Right cardiac atrium (tissue), 5 donors: ENCODE results near the gene SHF. TPM values are rescaled to one million over a fixed set of nuclear protein-coding genes. Genes with fewer than 3 reads are reported as not detected.

ENCODE experiments used
- ATAC-seq, 2 donors: fragments of 200-7000 bp; cut with Tn5 transposase; one replicate each; pipeline versions ENCODE4 v1.8.0 to v1.9.1; 2020; ENCODE audit warnings: moderate library complexity in 2 of 2, mild to moderate bottlenecking in 1 of 2
- DNase-seq, 3 donors: peaks; one replicate each; pipeline ENCODE4 v3.0.0-alpha.2; 2020
- H3K27ac ChIP-seq: one replicate; pipeline ENCODE4 v1.5.1; 2013; ENCODE audit warnings: mild to moderate bottlenecking, low read length, control low read depth, moderate library complexity
- H3K27me3 ChIP-seq: one replicate; pipeline ENCODE4 v1.6.1; 2013; ENCODE audit not compliant: control insufficient read depth, insufficient read depth
- H3K4me1 ChIP-seq: one replicate; pipeline ENCODE4 v1.6.1; 2013; ENCODE audit warnings: low read length; ENCODE audit not compliant: control insufficient read depth, insufficient read depth
- H3K4me3 ChIP-seq: one replicate; pipeline ENCODE4 v1.5.1; 2013; ENCODE audit warnings: low read length, control low read depth
- H3K9me3 ChIP-seq: one replicate; pipeline ENCODE4 v1.6.1; 2013; ENCODE audit warnings: low read length; ENCODE audit not compliant: control insufficient read depth
- WGBS: extraction: QIAGEN DNeasy Blood & Tissue Kit; methylation state at CpG from one replicate; pipeline ENCODE4 v1.1.7; 2013; 5-methylcytosine and 5-hydroxymethylcytosine counted together
- intact Hi-C, 4 donors: fragments of 100-400 bp; cut with DNase I; formaldehyde crosslinking; loops; one replicate each; pipeline versions ENCODE4 v1.11.0 to v1.14.0; 2022 to 2023
- polyA plus RNA-seq: library from polyadenylated mRNA; stranded (reverse); fragments of 200-250 nt; gene quantifications from one replicate; pipeline ENCODE4 v1.2.3, GENCODE V29; 2013
- total RNA-seq, 4 donors: library from RNA; stranded (reverse); fragmentation: NEBNext Ultra II Directional; extraction: Animal tissue kit (Norgen Biotek cat#: 25700); gene quantifications; one replicate each; pipeline ENCODE4 v1.2.1, GENCODE V29; 2021
- donor health status: healthy with polysubstance abuse.
- donor health status: DM: no; HTN: yes; CAD: no.
- donor health status: DM: no; HTN: no; CAD: no.
- donor health status: DM: no; HTN: yes; CAD: no; lungs with severe emphysema.
- donor health status: DM: yes; HTN: yes; CAD: no.

SHF gene
- total and polyA plus RNA-seq, 5 donors, result 8.1 to 13.2 (median 9.5) TPM

- ATAC-seq (peak in 1 of 2 donors; percentile 2), DNase-seq (no peak)
- H3K4me3 ChIP-seq, result peak overlapping the region; percentile 76
- H3K4me1 ChIP-seq, result peaks cover 5% of the 10 kb centered on the region
- H3K27ac ChIP-seq, result peak overlapping the region; percentile 98
- H3K9me3 ChIP-seq, result no peaks in the 10 kb centered on the region
- no peaks in the 10 kb centered on the region for H3K27me3 ChIP-seq
- 64% methylated on average over 9 of the region's 9 CpGs for WGBS
- intact Hi-C loops, result loop anchor here in 2 of 4 donors (5.0 to 10.0 kb wide), 2 partner anchors 35 to 237 kb away; a partner anchor contains a TSS
Observed at GRCh38 chr15:45167631-45168205, 20.0 kb downstream of the SHF start.

GRCh38 chr15:45166834-45167630 lies 20.7 kb downstream of the SHF start:
- H3K9me3 ChIP-seq, result no peaks in the 10 kb centered on the region
- under 1% methylated on average over 79 of the region's 79 CpGs for WGBS
- DNase-seq (peak; percentile 91 to 96 (median 96)), ATAC-seq (peak; percentile 85 to 87)
- H3K27ac ChIP-seq, result peak overlapping the region; percentile 98
- no peaks in the 10 kb centered on the region for H3K27me3 ChIP-seq
- peak overlapping the region; percentile 76 for H3K4me3 ChIP-seq
- intact Hi-C loops, result loop anchor here in 2 of 4 donors (5.0 to 10.0 kb wide), 2 partner anchors 35 to 238 kb away; a partner anchor contains a TSS
- H3K4me1 ChIP-seq, result peaks cover 5% of the 10 kb centered on the region

GRCh38 chr15:45165536-45165935 lies 22.2 kb downstream of the SHF start:
- WGBS, result 72% methylated on average over 5 of the region's 5 CpGs
- no peaks in the 10 kb centered on the region for H3K9me3 ChIP-seq
- no peak overlapping the region for H3K4me3 ChIP-seq
- intact Hi-C loops, result loop anchor here in 2 of 4 donors (5.0 to 10.0 kb wide), 2 partner anchors 37 to 239 kb away; a partner anchor contains a TSS
- ATAC-seq, result no peak
- peak in 1 of 3 donors; percentile 47 for DNase-seq
- H3K27me3 ChIP-seq, result no peaks in the 10 kb centered on the region
- H3K4me1 ChIP-seq, result peaks cover 5% of the 10 kb centered on the region
- no peak overlapping the region for H3K27ac ChIP-seq

- Histone ChIP-seq H3K4me3 (no peak overlapping the region), H3K9me3 (no peaks in the 10 kb centered on the region)
- intact Hi-C loops, result loop anchor here in 2 of 4 donors (5.0 to 10.0 kb wide), 2 partner anchors 37 to 240 kb away; a partner anchor contains a TSS
Observed at GRCh38 chr15:45164914-45165313, 22.9 kb downstream of the SHF start.

GRCh38 chr15:45163508-45163856 lies 24.3 kb downstream of the SHF start:
- no peak overlapping the region for H3K4me3 ChIP-seq
- H3K9me3 ChIP-seq, result no peaks in the 10 kb centered on the region
- DNase-seq (no peak), ATAC-seq (no peak)
- 78% methylated on average over 9 of the region's 9 CpGs for WGBS
- no peaks in the 10 kb centered on the region for H3K27me3 ChIP-seq
- H3K27ac ChIP-seq, result no peak overlapping the region
- intact Hi-C loops, result loop anchor here in 2 of 4 donors (10.0 kb wide), 1 partner anchor 241 kb away; a partner anchor contains a TSS
- no peaks in the 10 kb centered on the region for H3K4me1 ChIP-seq

More at GRCh38 chr15:45164914-45165313, 22.9 kb downstream of the SHF start:
- H3K27ac ChIP-seq, result no peak overlapping the region
- DNase-seq, result no peak
- no peaks in the 10 kb centered on the region for H3K27me3 ChIP-seq
- WGBS, result 97% methylated on average over 1 of the region's 1 CpG
- no peak for ATAC-seq
- peaks cover 5% of the 10 kb centered on the region for H3K4me1 ChIP-seq

- Histone ChIP-seq H3K27me3 (no peaks in the 10 kb centered on the region), H3K4me3 (no peak overlapping the region), H3K27ac (no peak overlapping the region), H3K9me3 (no peaks in the 10 kb centered on the region), H3K4me1 (no peaks in the 10 kb centered on the region)
- intact Hi-C loops, result loop anchor here in 2 of 4 donors (10.0 kb wide), 1 partner anchor 242 kb away; a partner anchor contains a TSS
- peak; percentile 59 to 66 for ATAC-seq
- WGBS, result 5% methylated on average over 7 of the region's 7 CpGs
- peak; percentile 81 to 92 (median 89) for DNase-seq
Observed at GRCh38 chr15:45162771-45163507, 24.8 kb downstream of the SHF start.

GRCh38 chr15:45161666-45162065 lies 26.1 kb downstream of the SHF start:
- intact Hi-C loops, result loop anchor here in 2 of 4 donors (10.0 kb wide), 1 partner anchor 243 kb away; a partner anchor contains a TSS
- WGBS, result 88% methylated on average over 14 of the region's 14 CpGs
- Histone ChIP-seq H3K27me3 (no peaks in the 10 kb centered on the region), H3K4me1 (no peaks in the 10 kb centered on the region), H3K27ac (no peak overlapping the region), H3K9me3 (no peaks in the 10 kb centered on the region), H3K4me3 (no peak overlapping the region)
- ATAC-seq (no peak), DNase-seq (peak in 1 of 3 donors; percentile 44)

- Histone ChIP-seq H3K27me3 (no peaks in the 10 kb centered on the region), H3K27ac (no peak overlapping the region), H3K4me3 (no peak overlapping the region), H3K9me3 (no peaks in the 10 kb centered on the region), H3K4me1 (no peaks in the 10 kb centered on the region)
- WGBS, result 59% methylated on average over 1 of the region's 1 CpG
- peak in 2 of 3 donors; percentile 41 to 55 for DNase-seq
- peak in 1 of 2 donors; percentile 35 for ATAC-seq
- intact Hi-C loops, result no loop called here
Observed at GRCh38 chr15:45157974-45158373, 29.8 kb downstream of the SHF start.

- Histone ChIP-seq H3K4me1 (no peaks in the 10 kb centered on the region), H3K9me3 (no peaks in the 10 kb centered on the region), H3K27ac (no peak overlapping the region), H3K27me3 (no peaks in the 10 kb centered on the region), H3K4me3 (no peak overlapping the region)
- DNase-seq (peak in 1 of 3 donors; percentile 6), ATAC-seq (peak in 1 of 2 donors; percentile 49)
- intact Hi-C loops, result no loop called here
- 64% methylated on average over 7 of the region's 7 CpGs for WGBS
Observed at GRCh38 chr15:45156744-45157455, 30.9 kb downstream of the SHF start.

- peak in 1 of 3 donors; percentile 66 for DNase-seq
- H3K9me3 ChIP-seq, result no peaks in the 10 kb centered on the region
- H3K4me1 ChIP-seq, result no peaks in the 10 kb centered on the region
- no peak overlapping the region for H3K4me3 ChIP-seq
- 74% methylated on average over 8 of the region's 8 CpGs for WGBS
- intact Hi-C loops, result no loop called here
- no peaks in the 10 kb centered on the region for H3K27me3 ChIP-seq
- ATAC-seq, result no peak
- no peak overlapping the region for H3K27ac ChIP-seq
Observed at GRCh38 chr15:45155739-45156138, 32.0 kb downstream of the SHF start.
